NCI-H226 (cell line): Measurements from ENCODE around the gene MPIG6B.

Source experiments
- DNase-seq: peaks from one replicate; pipeline ENCODE4 v3.0.0-alpha.2; 2015

MPIG6B gene

DNA sequence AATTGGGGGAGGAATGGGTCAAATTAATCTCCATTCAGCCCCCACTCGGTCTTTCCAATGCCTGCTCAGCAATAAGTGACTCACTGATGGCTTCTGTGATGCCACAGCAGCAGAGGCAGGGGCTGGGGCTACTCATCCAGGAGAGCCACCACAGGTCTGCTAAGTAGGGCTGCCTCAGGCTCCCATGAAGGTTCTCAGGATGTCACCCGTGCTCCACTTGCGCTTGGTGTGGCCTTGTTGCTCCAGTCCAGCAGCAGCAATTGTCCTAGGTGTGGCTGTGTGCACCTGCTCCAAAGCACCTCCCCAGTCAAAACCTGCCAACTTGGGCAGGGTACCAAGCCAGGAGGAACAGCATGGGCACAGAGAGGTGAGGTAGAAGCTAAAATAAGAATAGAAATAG lies 1.0 kb upstream of the MPIG6B start:
- no peak for DNase-seq

DNA sequence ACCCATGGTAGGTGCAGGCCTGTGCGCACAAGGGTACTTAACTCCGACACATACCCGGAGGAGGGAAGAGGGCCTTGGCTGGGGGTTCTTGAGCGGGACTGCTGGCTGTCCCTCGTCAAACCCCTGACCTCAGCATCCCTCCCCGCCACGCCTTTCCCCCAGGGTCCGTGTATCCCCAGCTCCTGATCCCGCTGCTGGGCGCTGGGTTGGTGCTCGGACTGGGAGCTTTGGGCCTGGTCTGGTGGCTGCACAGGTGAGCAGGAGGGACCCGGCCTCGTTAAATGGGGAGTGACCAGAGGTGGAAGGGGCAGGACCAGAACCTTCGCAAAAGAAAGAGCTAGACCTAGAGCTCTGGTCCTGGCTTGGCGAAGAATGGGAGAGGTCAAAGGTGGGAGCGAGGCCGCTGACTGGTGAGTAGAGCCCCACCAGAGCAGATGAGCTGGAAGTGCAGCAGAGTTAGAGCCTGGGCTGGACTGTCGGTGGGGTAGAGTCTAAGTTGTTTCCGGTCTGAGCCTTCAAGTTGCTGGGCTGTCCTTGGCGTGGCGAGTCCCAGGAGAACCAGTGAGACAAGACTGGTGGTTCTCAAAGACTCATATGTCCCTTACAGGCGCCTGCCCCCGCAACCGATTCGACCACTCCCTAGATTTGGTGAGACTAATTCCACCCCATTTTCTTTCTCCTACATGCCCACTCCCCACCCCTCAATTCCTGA lies 963 bp downstream of the MPIG6B start:
- no peak for DNase-seq

DNA sequence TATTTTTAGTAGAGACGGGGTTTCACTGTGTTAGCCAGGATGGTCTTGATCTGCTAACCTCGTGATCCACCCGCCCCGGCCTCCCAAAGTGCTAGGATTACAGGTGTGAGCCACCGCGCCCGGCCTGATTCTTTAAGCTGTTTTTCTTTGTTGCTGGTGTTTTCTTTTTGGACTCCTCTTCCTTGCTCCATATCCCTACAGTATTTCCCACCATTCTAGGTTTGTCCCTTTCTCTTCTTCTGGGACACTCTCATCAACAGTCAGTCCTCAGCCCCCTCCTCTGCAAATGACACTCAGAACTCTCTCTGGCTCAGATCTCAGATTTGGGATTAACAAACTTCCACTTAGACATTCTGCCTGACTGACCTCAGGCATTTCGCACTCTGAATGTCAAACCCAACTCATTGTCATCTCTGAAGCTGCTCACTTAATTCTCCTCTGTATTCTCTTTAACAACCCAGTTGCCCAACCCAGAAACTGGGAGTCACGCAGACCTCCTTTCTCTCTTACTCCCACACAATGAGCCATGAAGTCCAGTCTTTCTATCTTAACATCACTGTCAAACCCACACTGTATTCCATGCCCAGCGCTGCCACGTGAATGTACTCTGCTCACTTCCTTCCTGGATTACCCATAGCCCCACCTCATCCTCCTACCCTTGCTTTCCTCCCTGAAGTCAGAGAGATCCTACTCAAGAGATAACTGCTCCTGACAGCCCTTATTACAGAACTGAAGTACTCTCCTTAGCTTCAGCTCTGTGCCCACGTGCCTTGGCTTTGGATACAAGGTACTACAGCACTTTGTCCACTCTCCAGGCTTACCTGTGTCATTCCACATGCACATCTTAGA lies 2.6 kb downstream of the MPIG6B start:
- peak; percentile 91 for DNase-seq

DNA sequence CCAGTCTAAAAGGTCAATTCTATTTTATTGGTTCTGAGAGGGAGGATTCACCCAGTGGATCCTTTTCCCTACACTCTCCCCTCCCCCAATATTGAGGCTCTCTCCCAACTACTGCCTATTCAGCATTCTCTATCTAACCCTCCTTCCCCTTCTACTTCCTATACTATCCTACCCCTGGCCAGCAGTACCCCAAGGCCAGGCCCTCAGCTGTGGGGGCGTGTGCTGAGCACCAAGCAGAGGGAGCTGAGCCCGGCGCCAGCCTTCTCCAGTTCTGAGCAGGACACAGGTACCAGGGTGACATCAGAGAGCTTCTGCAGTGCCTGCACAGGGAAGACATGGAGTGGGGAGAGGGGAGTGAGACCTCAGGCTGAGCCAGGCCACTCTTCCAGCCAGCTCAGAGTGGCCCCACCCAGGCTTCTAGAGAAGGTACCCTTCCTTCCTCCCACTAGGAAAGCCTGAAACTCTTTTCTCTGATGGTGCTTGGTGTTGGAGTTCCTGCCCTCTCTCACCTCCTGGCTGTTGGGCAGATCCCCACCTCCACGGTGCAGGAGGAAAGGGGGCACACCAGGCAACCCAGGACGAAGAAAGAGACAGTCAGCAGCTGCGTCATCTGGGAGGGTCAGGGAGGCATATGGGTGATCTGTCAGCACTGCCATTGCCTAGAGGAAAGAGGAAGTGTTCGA lies 4.0 kb downstream of the MPIG6B start:
- no peak for DNase-seq

DNA sequence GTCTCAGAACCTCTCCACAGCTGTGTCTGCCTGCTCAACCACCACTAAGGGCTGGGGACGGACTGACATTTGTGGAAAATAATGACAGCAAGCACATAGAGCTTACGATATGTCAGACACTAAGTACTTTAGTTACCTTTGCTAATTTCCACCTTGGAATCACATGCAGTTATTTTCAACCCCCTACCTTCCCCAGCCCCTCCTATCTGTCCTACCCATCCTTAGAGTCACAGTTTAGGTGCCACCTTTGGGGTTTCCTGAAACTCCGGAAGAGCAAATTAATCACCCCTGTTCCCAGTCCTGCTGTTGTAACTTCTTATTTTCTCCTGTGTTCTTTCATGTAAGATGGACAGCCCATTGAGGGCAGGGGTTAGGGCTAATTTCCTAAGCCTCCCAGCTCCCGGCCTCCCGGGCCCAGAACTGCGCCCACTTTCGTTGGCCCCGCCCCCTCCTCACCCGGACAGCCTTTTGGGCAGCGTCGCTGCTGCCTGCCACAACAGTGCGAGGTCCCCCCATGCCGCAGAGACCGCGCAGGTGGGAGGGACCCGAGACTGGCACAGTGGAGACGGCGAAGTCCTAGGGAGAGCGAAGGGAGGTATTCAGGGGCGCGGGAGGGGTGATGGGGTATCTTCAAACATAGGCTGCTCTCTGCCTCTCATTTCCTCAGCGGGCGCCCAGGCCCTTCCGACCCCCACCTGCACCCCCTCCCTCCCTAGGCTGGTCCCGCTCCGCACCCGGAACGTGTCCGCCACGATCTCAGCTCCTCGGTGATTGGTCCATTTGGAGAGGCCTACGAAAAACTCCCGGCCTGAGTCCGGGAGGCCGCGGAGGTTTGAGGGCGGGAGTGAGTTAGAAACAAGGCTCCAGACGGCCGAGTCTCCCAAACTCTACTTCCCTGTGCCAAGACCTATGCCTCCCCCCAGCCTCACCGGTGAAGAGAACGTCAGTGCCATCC lies 4.8 kb downstream of the MPIG6B start:
- DNase-seq, result no peak

DNA sequence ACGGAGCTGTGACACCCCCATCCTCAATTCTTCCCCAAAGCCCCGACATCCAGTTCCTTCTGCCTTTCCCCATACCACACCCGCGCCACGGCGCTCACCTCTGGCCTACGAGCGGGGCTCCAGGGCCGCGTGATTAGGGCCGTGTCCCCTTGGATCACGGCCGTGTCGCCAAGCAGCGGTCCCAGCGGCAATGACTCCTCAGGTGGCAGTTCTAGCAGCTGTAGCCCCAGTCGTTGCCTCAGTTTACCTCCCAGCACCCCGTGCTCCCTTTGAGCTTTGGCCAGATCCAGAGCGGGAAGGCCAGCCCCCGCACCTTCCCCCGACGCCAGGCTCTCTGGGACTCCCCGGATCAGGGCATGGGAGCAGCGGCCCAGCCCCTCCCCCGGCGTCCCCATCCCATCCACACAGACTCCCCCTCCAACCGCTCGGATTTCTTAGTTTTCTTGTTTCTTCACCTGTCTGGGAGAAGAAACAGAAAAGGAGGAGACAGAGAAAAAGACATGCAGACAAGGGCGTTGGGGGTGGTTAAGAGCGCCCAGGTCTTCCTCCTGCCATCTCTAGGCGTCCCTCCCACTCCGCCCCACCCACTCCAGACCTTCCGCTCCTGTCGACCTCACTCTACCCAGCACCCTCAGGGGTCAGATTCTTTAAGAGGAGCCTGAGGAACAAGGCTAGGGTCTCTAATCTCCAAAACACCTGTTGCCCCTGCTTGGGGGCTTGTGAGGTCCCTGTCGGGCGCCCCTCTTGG lies 5.8 kb downstream of the MPIG6B start, which contains the start of gene DDAH2:
TSS of gene DDAH2 (minus strand) at position 533 of the 748 bp plus-strand sequence. CDS start at position 395, 138 bp downstream.
- DNase-seq, result no peak

DNA sequence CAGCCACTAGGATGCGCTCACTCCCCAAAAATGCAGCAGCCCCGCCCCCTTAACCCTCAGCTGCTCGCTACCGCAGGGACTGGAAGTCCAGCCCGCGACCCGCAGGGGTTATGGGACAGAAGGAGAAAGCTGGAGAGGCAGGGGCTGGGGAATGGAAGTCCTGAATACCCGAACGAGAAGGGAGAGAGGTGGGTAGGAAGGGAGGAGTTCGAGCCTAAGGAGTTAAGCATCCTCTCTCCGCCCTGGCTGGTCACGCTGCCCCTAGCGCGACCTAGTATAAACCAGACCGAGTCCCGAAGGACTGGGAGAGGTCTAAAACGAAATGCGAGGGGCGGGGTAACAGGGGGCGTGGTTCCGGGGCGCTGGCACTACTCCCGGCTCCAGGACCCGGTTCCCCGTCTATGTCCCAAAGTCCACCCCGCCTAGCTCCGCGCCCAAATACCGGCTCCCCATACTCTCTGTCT lies 6.4 kb downstream of the MPIG6B start:
- peak; percentile 79 for DNase-seq

DNA sequence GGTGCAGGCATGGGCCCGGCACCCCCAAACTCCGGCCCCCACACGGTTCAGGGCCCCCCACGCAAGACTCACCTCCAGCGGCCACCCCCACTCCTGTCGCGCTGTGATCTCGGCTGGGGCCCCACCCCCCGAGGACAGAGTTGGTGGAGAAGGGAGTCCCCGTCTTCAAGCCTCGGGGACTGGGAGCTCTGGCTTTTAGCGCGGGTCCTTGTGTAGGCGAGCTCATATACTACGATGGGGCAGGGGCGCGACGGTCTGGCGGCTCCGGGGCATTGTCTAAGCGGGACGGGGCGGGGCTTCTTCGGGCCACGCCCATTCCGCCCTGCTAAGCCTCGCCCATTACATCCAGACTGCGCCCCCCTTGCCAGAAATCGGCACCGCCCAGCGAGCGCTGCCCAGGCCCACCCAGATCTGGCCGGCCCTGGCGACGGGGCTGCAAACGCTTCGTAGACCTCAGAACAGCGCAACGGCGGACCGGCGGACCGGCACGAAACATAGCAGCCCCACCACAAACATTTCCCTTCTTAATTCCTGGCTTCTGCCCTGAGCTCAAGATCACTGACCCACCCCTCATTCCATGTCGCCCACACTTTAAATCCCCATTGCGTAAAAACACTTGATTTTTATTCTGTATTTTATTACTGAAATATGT lies 6.9 kb downstream of the MPIG6B start:
- peak; percentile 73 for DNase-seq

DNA sequence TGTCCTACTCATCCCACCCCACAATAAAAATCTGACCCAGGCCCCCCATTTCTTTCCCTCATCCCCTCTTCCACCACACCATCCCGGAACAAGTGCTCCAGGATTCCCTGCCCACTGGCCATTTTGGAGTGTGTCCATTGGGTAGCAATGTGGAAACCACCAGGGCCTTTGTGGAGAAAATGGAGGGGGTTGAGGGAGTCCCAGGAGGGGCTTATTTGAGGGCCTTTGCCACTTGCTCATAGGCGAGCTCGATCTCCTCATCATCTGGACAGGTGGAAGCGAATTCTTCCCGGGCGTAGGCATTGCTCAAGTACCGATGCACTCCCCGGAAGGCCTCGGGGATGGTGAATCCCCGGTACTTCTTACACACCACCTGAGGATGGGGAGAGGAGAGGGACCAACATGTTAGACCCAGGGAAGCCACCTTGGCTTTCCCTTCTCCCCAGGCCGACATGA lies 7.5 kb downstream of the MPIG6B start:
- DNase-seq, result no peak

DNA sequence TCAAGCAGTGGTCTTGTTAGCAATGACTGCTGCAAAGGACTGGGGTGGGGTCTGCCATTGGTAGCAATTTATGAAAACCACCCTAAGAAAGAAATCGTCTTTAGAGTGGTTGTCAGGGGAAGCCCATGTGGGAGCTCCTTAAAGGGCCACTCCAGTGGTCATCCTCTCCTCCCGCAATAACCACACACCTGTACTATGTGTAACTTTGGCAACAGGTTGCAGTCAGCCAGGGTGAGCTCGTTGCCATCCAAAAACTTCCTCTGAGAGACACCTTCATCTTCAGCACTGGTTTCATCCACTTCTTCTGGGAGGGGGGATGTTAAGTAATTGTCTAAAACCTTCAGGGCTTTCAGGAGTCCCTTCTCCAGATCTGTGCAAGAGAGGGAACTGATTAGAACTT lies 8.9 kb downstream of the MPIG6B start:
- no peak for DNase-seq

DNA sequence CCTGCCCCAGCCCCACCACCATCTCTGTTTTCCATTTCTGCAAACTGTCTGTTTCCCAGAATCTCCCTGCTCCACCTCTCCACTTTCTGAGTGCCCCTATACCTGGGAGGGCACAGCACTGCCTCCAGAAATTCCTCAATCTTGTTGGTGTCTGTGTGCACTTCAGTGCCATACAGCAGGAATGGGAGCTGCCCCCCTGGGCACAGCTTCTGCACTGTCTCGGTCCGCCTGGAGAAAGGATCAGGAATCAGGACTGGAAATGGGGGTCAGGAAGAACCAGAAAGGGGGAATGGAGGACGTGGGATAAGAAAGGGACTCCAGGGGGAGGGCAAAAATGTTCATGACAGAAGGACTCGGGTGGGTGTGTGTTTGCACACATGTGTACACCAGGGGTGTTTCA lies 10.6 kb downstream of the MPIG6B start:
- no peak for DNase-seq

DNA sequence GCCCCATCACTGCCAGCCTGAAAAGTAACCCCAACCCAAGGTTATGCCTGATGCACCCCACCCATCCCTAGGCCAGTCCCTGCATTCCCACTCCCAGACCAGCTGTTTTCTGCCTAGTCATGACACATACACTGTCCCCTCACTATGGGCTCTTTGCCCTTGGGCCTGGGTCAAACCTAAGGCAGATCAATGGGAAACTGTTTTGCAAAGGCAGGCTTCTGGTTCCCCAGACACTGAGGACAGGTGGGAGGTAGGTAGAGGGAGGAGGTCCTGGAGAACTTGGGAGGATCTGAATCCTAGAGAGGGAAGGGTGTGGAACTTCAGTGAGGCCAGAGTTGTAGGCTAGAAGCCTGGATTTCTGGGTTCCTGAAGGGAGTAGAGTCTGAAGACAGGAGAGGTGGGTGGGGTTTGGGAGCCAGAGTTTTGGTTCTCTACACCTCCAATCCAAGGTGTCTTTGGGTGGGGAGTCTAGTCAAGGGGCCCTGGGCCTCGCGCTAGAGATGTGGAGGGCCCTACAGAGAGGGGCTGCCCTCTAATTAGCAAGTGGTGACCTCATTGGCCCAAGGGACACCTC lies 11.2 kb downstream of the MPIG6B start:
- no peak for DNase-seq

DNA sequence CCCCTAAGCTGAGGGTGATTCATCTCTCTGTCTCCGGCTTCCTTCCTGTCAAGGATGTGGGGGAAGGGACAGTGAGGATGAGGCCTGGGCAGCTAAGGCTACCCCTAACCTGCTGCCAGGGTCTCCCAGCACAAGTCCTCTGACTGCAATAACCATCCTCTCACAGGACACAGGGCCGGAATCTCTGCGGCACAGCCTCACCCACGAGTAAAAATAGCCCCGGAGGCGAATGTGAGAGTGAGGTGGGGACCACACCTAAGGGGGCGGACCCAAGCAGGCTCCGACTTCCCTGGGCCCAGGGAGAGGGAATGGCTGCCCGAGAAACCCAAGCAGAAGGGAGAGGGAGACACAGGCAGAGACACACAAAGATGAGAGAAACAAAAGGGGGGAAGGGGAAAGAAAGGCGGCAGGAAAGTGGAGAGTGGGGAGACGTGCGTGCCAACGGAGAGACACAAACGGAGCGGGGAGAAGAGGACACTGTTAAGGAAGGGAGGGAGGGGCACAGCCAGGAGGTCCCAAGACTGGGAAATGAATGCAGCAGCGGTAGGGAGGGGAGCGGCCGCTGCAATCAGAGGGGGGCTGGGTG lies 11.7 kb downstream of the MPIG6B start:
- peak; percentile 70 for DNase-seq

DNA sequence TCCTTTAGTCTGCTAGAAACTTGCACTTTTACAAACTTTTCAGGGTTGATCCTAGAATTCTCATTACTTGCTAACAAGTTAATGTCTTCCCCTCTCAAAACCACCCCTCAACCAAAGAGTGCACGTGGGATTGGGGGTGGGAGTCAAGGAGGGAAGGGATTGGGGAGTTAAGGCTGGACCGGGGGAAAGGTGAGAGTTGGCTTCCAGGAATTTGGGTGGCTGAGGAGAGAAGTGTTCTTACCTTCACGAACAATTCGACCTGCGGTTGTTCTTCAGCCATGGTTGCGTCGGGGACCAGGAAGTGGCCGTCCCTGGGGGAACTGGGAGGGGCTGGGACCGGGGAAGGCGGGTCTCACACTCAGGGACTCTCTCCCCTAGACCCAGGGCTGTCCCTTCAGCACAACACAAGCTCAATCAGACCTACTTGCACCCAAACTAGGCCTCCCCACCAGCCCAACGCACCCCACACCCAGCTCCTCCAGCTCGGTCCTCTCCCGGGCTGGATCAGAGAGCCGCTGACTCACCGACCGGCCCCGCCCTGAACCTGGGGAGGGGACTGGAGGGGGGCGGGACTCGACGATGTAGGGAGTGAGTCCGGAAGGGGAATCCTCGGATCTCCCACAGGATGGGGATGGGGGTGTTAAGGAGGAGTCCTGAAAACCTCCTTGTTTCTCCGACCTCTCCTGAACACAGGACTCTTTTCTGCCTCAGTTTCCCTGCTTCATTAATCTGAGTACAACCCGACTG lies 13.0 kb downstream of the MPIG6B start, which contains the start of gene CLIC1:
TSS of gene CLIC1 (minus strand) at position 510 of the 747 bp plus-strand sequence. CDS start at position 280, 230 bp downstream.
- DNase-seq, result peak; percentile 89

DNA sequence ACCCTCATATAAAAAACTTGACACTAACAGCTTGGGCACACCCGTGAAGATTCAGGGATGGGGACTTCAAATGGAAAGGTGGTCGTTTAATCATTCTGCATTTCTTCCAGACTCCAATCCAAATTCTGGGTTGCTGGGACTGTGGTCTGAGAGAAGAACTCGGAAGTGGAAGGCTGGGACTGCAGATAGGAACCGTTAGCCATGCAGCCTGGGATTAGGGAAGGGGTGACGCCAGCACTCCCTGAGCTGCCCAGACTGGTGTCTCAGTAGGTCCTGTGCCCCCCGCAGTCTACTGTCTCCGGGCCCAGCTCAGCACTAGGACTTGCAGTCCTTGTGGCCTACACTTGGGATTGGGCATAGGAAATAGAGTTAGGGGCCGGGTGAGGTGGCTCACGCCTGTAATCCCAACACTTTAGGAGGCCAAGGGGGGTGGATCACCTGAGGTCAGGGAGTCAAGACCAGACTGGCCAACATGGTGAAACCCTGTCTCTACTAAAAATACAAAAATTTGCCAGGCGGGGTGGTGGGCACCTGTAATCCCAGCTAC lies 13.7 kb downstream of the MPIG6B start:
- DNase-seq, result no peak

DNA sequence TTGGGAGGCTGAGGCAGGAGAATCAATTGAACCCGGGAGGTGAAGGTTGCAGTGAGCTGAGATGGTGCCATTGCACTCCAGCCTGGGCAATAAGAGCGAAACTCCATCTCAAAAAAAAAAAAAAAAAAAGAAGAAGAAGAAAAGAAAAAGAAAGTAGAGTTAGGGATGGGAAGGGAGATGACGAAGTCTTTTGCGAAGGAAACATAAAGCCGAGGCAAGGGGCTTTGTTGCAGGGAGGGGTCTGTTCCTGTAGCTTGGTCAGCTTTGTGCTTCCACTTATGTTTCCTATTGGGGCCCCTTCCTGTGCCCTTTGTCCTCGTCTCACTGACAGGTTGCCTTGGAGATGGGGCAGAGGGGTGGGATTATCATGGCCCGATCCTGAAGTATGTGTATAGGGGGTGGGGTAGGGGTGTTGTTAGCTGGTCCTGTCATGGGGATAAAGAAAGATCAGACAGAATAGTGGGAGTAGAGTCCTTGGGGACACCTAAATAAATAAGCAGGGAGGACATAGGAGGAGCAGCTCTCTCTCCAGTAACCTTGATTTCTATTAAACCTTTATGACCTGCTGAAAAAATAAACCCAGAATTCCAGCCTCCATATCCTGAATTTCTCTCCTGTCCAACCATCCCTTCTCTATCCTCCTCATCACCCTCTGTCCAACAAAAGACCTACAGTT lies 14.3 kb downstream of the MPIG6B start:
- no peak for DNase-seq

DNA sequence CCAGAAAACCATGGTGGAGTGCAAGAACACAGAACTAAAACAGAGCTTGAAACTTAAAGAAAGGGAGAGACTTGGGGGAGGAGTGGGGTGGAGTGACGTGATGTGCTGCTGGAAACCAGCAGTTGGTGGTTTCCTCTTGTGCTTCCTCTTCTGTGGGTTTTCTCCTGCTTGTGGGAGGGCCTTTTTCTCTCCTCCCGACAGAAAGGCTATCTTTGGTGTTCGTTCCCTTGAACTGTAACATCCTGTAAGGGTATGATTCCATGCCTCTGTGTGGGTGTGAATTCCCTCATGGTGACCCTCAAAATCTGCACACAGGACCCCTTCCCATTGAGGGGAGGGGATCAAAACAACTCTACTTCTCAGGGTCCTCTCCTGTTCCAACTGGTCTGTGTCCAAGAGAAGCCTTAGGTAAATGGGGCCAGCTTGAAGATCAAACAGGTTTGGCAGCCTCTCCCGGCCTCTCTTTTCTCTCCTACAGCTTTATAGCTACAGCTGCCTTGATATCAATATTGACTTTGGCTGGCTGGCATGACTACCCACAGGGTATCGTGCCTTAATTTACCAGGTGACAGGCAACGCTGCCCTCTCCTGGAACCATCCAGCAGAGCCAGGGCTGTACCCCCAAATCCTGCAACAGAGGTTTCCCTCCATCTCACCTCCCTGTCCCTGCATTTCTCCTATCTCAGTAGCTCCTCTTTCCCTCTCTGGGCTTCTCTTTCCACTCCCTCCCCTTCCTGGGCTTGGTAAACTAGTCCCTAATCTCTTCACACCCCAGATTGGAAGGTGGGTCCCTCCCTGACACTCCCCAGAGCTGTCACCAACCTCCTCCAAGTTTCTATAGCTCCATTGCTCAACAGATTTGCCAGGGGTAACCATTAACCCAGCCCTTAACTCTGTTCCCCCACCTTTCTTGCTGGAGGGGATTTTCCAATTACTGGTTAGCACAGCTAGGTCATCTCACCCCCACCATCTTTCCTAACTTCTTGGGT lies 15.1 kb downstream of the MPIG6B start:
- DNase-seq, result peak; percentile 87
